Stimulated activated CD8-positive, alpha-beta memory T cell treated with anti-CD3 and anti-CD28 coated beads, Interleukin-15, amount 100 ng/mL, for 1 hour (primary cell): ENCODE data around the gene EEF1G.

Source experiments
- DNase-seq: peaks from one replicate; pipeline ENCODE4 v3.0.0-alpha.2; 2020; ENCODE audit warnings: low read depth

The EEF1G gene

GRCh38 chr11:62539238-62539925, 34.3 kb downstream of the EEF1G start:
- no peak for DNase-seq

DNA sequence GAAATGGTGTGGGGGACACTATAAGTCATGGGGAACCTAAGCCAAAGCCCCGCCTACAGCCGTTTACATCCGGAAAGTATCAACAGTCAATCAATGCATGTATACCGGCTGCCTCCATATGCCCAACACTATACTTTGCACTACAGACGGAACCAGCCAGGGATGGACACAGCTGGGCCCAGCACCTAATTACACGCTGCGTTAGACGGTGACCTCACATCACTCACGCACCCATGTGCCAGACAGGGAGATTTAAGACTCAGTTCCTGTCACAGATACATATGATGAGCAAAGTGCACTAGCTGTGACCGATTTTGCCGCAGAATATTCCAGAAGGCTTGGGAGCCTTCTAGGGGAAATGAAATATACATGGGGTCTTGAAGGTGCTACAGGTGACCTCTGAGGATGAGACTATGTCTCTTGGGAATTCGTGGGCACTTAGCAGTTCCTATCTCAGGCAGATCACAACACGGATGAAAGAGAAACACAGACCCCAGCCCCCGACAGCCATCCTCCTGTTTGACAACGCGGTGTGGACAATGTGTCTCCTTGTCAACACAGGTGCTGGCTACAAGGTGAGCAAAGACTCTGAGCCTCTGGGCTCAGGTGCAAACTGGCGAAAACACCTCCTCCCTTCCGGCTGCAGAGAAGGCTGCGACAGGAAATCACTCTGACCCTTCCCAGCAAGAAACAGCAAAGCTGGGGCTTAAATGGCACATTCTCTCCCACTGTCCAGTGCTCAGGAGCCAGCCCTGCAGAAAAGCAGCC, 35.0 kb downstream of the EEF1G start:
- DNase-seq, result no peak

- no peak for DNase-seq
Observed at GRCh38 chr11:62536301-62536957, 37.3 kb downstream of the EEF1G start.

DNA sequence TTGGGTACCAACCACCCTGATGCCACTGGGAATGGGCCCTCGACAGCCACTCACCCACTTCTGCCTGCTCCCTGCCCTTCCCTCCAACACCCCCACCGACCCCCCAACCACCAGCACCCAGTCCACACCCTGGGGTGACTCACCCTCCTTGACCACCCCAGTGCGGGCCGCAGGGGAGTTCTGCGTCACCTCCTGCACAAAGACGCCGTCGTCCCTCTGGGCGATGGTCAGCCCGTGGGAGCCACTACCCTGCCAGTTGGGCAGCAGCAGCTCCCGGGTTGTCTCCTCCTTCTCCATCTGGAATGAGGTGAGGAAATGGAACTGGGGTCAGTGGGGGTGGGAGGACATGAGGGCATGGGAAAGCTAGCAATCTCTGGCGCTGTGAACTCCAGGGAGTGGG, 37.9 kb downstream of the EEF1G start:
- no peak for DNase-seq

DNA sequence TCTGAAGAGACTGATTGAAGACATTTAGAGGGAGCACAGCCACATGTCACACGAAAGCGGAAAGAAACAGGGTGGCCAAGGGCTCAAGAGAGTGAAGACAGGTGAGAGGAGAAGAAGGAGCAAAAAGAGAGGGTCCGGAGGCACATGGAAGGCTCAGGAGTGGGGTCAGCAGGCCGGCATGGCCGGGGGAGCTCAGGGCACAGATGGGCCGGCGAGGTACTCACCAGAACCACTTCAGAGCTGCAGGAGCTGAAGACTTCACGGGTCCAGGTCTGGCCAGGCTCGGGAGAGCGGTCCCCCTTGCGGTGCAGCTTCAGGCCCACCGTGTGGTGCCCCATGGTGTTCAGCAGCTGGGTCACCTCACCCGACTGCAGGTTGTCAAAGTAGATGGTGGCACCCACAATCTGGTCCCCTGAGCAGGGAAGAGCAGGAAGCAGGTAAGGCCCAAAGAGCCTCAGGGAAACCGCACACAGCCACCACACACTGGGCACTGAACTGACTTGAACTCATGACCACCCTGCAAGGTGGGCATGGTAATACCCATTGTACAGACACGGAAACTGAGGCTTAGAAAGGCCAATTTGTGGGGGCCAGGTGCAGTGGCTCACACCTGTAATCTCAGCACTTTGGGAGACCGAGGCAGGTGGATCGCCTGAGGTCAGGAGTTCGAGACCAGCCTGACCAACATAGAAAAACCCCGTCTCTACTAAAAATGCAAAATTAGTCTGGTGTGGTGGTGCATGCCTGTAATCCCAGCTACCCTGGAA, 38.7 kb downstream of the EEF1G start:
- no peak for DNase-seq

DNA sequence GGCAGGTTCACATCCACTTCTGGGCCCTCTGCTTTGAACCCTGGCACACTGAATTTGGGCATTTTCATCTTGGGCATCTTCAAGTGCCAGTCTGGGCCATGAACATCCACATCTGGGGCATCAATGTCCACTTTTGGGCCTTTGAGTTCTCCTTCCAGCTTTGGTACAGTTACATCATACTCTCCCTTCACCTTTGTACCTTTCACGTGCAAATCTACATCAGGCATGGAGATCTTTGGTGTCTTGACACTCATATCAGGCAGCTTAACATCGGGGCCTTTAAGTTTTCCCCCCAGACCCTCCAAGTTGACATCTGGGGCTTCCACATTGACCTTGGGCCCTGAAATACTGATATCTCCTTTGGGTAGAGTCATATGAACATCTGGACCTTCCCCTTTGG, 41.6 kb downstream of the EEF1G start:
- no peak for DNase-seq

- DNase-seq, result no peak
Observed at GRCh38 chr11:62516736-62517371, 56.8 kb downstream of the EEF1G start.

- no peak for DNase-seq
Observed at GRCh38 chr11:62514151-62514550, 59.5 kb downstream of the EEF1G start.

GRCh38 chr11:62513626-62514025, 60.1 kb downstream of the EEF1G start:
- DNase-seq, result no peak

DNA sequence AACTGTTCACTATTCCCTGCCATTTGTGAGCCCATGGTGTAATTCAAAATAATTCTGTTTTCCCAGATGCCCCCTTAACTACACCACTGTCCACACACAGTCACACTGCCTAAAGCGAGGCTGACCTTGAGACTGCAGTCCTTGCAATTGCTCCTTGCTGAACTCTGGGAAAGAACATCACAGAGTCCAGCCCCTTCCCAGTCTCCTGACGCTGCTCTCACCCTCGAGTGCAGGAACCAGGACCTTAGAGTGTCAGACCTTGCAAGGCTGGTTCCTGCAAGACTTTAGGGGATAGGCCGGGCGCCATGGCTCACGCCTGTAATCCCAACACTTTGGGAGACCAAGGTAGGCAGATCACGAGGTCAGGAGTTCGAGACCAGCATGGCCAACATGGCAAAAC, 60.7 kb downstream of the EEF1G start:
- DNase-seq, result no peak
